A172 (cell line): ENCODE measurements around the gene NHERF2. TPM values are rescaled to one million over a fixed set of nuclear protein-coding genes. Genes with fewer than 3 reads are reported as not detected.

Source experiments
- DNase-seq: peaks from one replicate; pipeline ENCODE4 v3.0.0-alpha.2; 2015; ENCODE audit warnings: low spot score
- total RNA-seq: library from RNA; depleted of rRNA; stranded (reverse); fragments of >200 nt; shearing (Covaris generic); gene quantifications from 2 replicates; pipeline ENCODE4 v1.2.3, GENCODE V29; 2014

Gene NHERF2
- total RNA-seq, 1 experiment from 2014 or later: 154 TPM

DNA sequence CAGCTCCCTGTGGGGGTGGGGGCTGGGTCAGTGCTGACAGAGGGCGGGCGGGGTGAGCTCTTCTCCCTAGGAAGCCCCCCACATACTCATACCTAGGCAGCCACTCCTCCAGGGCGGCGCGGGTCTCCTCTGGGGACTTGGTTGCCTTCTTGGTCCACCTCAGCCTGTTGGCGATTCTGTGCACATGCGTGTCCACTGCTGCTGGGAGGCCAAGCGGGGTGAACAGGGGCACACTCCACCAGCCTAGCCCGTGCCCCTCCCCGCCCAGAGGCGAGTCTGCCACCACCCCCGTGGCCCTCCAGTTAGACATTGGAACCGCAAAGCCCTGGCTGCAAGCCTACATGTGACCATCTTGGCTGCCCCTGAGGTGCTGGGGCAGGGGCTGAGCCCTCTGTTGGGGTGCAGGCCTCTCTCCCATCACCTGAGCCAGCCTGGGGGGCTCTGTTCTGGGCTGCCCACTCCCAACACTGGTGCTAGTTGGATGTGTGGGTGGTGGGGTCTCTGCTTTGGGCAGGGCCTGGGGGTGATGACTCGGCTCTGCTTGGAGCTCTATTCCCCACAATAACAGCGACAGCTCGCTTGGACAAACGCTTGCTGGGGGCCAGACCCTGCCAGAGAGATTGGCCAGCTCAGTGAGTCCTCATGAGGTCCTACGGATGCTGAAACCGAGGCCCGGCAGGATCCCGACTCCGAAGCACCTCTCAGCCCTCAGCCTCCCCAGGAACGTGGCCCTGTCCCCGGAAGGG, 13.5 kb downstream of the NHERF2 start:
- peak; percentile 44 for DNase-seq

DNA sequence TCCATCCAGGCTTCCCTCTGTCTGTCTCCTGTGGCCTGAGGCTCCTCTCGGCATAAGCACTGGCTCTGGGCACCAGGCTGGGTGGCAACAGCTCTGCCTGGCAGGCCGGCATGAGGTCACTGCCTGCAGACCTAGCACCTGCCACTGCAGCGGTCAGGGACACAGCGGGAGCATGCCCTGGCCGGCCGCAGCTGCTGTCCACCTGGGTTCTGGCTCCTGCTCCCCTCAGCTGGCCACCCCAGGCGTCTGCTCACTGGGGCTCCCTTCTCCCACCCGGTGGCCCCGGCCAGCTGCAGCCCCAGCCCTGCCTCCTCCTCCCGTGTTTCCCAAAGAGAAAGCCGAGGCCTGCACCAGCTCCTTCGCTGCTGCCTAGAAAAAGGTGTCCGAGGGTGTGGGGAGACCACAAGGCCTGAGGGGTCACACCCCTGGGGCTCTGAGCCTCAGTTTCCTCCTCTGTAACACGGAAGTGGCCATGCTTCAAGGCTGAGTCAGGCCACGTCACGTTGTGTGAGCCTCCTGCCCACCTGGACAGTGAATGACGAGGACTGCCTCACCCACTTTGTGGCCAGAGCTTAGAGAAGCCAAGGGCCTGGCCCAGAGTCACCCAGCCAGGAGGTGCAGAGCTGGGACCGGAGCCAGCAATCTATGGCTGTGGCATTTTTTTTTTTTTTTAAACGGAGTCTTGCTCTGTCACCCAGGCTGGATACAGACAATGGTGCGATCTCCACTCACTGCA, 14.3 kb downstream of the NHERF2 start:
- DNase-seq: peak; percentile 96

DNA sequence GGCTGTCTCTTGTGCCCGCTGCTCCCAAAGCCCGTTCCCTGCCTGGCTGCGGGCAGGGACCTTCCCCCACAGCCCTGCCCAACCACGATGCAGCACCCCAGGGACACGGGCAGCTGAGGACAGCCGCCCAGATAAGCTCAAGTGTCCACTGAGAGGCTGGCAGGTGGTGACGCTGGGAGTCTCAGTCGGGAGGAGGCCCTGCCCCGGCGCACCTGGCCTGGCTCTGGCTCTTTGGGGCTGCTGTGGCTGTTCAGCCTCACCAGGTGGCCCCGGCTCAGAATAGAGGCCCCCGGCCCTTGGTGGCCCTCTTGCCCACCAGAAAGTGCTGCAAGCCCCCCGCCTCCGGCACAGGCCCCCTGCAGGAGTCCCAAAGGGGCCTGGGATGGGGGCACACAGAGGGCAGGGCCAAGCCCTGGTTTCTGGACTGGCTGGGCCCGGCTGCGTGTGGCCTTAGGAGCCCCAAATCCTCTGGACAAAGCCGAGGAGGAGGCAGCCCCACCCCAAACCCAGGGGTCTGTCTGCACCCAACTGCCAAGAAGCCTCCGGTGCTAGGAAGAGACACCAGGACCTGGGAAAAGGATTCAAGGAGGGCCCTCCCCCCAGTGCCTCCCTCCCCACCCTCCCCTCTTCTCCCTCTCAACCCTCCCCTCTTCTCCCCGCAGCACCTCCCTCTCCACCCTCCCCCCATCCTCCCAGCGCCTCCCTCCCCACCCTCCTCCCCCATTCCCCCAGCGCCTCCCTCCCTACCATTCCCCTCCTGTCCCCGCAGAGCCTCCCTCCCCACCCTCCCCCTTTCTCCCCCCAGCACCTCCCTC, 15.7 kb downstream of the NHERF2 start:
- DNase-seq: no peak

DNA sequence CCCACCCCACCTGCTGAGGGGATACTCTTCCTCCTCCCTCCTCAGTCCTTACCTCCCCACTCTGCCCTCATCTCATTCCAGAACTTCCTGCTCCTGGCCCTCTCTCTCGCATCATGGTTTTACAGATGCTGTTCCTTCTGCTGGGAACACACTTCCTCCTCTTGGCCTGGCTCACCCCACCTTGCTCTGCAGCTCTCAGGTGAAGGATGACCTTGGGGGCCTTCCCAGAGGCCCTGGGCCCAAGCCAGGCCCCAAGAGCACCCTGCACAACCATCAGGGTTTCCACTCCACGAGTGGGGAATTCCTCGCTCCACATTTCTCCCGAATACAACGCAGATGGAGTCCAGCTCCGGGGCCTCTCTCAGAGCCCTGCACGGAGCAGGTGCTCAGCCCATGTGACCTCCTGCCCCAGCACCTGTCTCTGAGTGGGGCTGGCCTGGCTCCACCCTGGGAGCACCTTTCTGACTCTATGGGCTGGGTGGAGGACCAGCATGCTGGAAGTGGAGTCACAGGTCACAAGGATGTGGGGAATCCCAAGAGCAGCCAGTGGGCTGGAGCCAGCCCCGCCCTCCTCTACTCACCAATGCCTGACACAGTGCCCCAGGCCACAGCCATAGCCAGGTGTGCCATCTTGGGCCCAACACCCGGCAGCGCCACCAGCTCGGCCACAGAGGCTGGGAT, 16.4 kb downstream of the NHERF2 start:
- DNase-seq: peak; percentile 67

DNA sequence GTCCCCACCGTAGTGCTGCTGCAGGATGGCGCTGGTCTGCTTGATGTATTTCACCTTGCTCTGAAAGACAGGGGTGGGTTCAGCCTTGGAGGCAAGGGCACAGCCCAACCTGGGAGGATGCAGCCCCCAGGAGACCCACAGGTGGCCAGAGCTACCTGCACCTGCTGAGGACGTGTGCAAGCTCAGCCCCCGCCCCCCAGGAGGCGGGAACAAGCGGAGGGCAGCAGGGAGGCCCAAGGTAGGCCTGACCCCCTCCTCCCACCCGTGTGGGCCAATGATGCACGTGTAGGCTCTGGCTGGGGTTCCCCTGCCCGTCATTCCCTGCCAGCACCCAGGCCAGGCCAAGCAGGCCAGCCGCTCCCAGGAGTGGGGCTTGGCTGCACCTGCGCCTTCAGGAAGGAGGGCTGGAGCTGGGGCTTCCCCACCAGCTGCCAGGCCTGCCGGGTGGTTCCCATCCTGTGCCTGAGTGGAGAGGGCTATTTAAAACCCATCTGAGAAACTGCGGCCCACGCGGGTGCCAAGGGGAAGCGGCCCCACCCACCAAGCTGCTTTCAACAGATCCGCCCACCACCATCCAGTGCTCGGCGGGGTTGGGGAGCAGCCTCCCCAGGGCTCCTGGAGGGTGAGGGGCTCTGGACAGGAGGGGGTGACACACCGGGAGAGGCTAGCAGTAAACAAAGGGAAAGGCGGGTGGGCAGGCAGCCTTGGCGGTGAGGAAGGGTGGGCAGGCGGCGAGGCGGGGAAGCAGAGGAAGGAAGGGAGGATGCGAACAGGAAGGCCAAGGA, 17.2 kb downstream of the NHERF2 start:
- DNase-seq: peak; percentile 70

DNA sequence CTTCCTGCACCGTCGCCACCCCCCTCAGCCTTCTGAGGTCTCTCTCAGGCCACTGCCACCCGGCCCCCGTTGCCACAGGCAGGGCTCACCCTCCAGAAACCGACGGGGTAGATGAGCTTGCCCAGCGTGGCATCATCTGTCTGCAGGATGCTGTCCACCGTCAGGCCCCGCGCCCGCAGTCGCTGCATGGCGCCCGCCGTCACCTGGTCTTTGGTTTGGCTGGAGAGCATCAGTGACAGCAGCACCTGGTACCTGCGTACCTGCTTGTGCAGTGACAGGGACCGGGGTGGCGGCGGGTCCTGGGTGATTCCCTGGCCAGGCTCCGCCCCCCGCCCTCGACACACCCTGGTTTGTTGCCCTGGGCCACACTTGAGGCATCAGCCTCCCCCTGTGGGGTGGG, 17.8 kb downstream of the NHERF2 start:
- DNase-seq: no peak

DNA sequence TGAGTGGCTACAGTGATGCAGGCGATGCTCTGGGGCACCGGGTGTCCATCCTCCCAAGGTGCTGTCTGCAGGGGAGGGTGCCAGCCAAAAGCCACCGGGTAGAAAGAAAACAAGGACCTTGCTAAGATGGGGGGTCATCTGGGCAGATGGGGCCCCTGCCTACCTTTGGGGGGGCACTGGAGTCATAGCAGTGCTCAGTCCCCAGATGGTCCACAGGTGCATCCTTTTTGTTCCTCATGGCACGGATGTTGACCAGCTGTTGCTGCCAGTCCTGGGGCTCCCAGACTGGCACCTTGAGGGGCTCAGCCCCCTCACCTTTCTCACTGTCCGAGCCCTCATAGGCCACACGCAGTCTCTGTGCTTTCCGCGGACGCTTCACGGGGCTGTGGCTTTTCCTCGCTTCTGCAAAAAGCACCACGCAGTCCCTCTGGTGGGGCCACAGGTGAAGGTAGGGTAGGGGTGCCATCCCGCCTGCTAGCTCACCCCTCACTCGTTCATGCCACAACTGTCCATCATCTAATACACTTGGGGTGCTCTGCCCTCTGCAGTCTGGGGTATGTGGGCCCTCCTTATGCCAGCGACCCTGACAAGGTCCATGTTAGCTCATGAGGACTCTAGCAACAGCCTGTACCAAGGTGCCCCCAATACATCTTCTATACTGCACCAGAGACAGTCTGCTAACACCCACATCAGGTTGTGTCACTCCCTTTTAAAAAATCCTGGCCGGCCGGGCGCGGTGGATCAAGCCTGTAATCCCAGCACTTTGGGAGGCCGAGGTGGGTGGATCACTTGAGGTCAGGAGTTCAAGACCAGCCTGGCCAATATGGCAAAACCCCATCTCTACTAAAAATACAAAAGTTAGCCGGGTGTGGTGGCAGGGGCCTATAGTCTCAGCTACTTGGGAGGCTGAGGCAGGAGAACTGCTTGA, 19.5 kb downstream of the NHERF2 start:
- no peak for DNase-seq

DNA sequence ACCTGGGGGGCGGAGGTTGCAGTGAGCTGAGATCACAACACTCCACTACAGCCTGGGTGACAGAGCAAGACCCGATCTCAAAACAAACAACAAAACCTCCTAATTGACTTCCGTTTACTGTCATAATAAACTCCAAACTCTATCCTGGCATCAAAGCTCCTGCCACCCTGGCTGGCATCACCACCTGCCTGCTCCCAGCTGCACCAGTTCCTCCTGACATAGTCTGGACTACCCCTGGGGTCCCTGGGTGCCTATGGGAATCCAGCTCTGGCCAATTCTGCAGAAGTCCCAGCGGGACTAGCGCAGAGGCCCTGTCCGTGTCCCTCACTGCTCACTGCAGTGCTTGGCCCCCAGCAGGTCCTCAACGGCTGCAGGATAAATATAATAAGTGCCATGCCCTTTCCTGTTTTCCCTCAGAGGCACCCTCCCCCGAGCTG, 20.2 kb downstream of the NHERF2 start:
- no peak for DNase-seq

DNA sequence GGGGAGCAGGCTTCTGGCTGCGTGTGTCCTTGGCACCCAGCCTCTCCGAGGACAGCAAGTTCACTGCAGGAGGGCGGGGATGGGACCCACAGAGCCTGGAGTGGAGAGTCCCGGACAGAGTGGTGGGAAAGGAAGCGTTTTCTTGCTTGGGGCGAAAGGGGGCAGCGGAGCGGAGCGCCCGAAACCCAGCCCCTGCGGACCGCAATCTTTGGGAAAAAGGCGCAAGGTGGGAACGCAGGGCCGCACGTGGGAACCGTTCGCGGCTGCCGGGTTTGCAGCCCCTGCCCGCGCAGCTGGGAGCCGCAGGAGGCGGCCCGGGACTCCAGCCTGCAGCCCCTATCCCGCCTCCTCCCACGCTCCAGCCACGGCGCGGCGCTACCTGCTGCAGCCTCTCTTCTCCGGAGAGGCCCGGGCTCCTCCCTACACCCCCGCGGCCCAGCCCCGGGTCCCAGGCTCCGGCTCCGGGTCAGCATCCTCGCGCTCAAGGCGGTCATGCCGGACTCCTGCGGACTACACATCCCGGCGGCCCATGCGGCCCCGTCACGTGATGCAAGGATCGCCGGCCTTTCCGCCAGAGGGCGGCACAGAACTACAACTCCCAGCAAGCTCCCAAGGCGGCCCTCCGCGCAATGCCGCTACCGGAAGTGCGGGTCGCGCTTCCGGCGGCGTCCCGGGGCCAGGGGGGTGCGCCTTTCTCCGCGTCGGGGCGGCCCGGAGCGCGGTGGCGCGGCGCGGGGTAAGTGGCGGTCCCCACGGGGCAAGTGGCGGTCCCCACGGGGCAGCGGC, 20.8 kb downstream of the NHERF2 start, which contains the start of the genes NTHL1 and TSC2:
Gene NTHL1, minus strand, starts transcription at position 505 of the 786 bp plus-strand sequence. Its CDS starts 11 bp downstream, at position 494.
Gene TSC2, plus strand, starts transcription at position 656 of the 786 bp plus-strand sequence. CDS start 631 bp downstream, outside the sequence.
- peak; percentile 93 for DNase-seq

DNA sequence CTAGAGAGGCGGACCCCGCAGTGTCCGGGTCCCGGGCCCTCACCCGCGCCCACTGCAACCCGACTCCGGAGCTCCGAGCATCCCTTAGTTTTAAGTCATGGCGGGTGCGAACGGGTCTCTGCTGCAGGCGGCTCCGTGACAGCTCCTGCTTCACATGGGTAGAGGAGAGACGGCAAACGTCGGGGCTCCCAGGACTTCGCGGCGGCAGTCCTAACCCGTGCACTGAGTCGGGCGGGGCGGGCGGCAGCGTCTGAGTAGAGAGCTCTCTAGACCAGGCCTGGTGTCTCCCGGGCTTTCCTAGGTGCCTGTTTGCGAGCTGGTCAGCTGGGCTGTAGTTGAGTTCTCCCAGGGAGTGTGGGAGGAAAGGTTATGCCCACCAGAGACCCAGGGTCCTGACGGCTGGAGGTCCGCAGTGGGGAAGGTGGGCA, 21.4 kb downstream of the NHERF2 start:
- DNase-seq: no peak

DNA sequence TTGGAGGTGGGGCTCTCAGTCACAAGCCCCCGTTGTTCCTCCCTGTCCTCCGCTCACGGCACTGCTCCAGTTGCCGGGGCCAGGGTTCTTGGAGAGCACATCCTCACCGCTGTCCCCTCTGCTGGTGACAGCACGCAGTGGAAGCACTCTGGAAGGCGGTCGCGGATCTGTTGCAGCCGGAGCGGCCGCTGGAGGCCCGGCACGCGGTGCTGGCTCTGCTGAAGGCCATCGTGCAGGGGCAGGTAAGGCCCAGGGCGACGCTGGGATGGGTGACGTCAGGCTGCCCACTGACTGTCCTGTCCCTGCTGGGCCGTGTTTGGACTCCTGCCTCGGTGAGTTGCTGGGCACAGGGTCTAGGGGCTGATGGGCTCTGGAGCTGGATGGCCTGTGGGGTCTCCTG, 26.5 kb downstream of the NHERF2 start:
- no peak for DNase-seq

DNA sequence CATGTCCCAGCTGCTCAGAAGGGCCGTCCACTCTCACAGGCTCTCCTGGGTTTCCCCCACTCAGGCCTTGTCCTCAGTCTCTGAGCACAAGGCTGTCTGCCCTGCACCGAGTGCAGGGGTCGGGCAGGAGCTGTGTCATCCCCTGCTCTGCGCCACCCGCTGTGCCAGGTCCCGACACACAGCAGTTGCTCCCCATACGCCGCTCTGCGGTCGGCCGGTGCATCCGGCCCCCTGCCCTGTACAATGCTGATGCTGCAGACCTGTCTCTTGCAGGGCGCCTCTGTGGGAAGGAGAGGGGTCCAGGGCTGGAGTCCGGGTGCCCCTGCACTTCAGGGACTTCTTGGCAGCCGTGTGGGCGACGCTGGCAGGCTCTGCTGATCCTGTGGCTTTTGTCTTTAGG, 27.2 kb downstream of the NHERF2 start:
- DNase-seq: no peak

DNA sequence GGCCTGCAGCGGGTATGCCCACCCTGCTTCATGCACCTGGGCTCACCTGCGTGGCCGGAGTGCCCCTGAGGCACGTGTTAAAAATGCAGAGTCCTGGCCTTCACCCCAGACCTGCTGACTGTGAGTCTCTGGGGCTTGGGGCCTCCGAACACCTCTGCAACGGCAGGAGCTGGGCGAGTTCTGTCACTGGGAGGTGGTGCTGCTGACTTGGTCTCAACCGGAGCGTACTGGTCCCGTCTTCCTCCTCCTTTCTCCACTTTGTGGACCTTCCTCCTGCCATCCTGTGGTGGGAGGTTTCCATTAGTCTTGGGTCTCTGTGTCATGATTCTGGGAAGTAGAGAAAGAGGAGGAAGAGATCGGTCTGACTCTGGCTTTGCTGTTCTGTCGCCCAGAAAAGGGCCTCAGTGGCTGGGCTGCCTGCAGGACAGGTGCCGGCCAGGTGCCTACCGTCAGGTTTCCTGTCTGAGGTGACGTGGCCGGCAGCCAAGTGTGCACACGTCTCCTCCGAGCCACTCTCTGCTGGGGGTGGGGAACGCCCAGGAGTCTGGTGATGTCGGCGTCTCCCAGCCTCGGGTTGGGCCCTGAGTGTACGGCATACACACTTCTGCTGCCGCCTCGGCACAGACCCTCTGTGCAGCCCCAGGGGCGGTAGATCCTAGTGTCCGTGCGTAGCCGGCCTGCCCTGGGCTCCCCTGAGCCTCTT, 28.0 kb downstream of the NHERF2 start:
- DNase-seq: no peak

DNA sequence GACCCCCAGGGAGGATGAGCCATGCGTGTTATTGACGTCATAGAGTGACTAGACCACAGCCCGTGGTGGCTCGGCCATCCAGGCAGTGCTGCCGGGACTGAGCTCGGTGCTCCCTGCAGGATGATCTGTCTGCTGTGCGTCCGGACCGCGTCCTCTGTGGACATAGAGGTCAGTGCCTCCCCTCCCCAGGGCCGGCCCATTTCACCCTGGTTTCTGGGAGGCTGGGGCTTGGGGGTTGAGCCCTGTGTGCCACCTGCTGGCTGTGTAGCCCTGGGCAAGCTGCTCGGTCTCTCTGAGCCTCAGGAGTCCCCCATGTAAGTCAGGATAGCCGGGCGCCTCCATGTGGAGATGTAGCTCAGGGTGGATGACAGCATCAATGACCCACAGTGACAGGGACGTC, 29.4 kb downstream of the NHERF2 start:
- DNase-seq: no peak

DNA sequence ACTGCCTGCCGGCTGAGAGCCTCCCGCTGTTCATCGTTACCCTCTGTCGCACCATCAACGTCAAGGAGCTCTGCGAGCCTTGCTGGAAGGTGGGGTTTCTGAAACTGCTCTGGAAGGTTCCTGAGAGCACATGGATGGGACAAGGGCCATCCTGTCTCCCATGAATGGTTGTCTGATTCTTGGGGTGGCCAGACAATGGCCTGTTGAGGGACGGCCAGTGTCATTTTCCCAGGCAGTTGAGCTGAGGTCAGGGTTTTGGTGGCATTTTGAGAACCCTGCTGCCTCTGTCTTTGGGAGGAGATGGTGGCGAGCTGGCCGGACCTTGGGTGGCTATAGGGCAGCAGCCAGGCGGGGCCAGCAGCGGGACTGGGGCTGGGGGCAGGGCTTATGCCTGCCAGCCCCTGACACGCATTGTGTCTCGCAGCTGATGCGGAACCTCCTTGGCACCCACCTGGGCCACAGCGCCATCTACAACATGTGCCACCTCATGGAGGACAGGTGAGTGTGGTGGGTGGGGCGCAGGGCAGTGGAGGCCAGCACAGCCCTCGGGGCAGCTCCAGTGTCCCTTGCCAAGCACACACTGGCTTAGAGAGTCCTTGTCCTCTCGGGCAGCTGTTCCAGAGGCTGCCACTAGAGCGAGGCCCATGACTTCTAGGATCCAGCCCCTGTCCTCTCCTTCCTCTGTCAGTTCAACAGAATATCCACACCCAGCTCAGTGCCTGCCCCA, 30.1 kb downstream of the NHERF2 start:
- DNase-seq: no peak

DNA sequence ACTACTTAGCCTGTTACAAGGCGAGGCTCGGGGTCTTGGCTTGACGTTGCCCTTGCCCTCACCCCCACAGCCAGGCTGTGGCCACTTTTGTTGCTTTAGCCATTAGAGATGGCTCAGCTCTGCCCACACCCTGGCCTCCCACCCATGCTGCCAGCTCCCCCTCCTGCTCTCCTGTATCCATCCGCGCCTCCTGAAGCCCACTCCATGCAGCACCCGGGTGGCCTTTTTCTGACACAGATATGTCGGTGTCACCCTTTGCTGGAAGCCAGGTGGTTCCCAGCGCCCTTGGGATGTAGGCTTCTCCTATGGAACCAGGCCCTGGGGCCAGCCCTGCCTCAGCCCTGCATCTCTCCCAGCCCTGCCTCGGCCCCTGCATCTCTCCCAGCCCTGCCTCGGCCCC, 30.7 kb downstream of the NHERF2 start:
- no peak for DNase-seq

DNA sequence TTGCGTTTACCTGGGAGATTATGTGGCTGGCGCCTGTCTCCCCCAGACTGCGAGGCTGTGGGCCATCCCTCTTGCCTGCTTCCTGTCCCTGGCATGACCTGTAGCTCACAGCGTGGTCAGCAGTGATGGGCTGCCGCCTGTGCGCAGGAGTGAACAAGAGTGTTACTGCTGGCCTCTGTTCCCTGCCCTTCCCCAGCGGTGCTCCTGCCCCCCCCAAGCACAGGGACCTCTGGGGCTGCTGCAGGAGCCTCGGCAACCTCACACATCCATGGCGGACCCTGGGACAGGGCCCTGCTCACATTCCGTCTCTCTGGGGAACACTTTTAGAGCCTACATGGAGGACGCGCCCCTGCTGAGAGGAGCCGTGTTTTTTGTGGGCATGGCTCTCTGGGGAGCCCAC, 31.7 kb downstream of the NHERF2 start:
- no peak for DNase-seq
